Kidney tubule cell (primary cell): ENCODE data around the gene PIGU.
"Not testable (repeated sequence)": the region's sequence is repeated elsewhere in the genome, so short reads cannot be mapped to it uniquely, and the experiment has no call there.

Experiments
- DNase-seq: peaks from one replicate; pipeline ENCODE4 v3.0.0-alpha.2; 2018; ENCODE audit warnings: low spot score

Gene PIGU

GRCh38 chr20:34532756-34533155 lies 144.1 kb downstream of the PIGU start:
- no peak for DNase-seq

GRCh38 chr20:34532320-34532719 lies 144.6 kb downstream of the PIGU start:
- DNase-seq, result no peak

GRCh38 chr20:34531608-34532265 lies 145.2 kb downstream of the PIGU start:
- no peak for DNase-seq

- DNase-seq, result no peak
Measured at GRCh38 chr20:34530342-34530741, 146.6 kb downstream of the PIGU start.

GRCh38 chr20:34529742-34530141 lies 147.2 kb downstream of the PIGU start:
- no peak for DNase-seq

GRCh38 chr20:34528921-34529297 lies 148.0 kb downstream of the PIGU start:
- peak; percentile 23 for DNase-seq

- no peak for DNase-seq
Measured at GRCh38 chr20:34527016-34527415, 149.9 kb downstream of the PIGU start.

GRCh38 chr20:34526466-34526865 lies 150.4 kb downstream of the PIGU start:
- DNase-seq, result peak; percentile 37

GRCh38 chr20:34525709-34526416 lies 151.0 kb downstream of the PIGU start:
- peak; percentile 99 for DNase-seq

GRCh38 chr20:34525342-34525708 lies 151.6 kb downstream of the PIGU start:
- DNase-seq, result no peak

GRCh38 chr20:34524426-34524825 lies 152.5 kb downstream of the PIGU start:
- no peak for DNase-seq

GRCh38 chr20:34522969-34523871 lies 153.7 kb downstream of the PIGU start:
- peak; percentile 79 for DNase-seq

GRCh38 chr20:34519841-34520240 lies 157.1 kb downstream of the PIGU start:
- not testable (repeated sequence) for DNase-seq

GRCh38 chr20:34518863-34519262 lies 158.0 kb downstream of the PIGU start:
- not testable (repeated sequence) for DNase-seq

- DNase-seq, result no peak
Measured at GRCh38 chr20:34517114-34517505, 159.8 kb downstream of the PIGU start.

- DNase-seq, result peak; percentile 96
Measured at GRCh38 chr20:34516247-34517113, 160.4 kb downstream of the PIGU start, which contains the start of gene DYNLRB1. TSS of gene DYNLRB1 (plus strand) at chr20:34516422. CDS start at chr20:34516459, 37 bp downstream.

GRCh38 chr20:34515484-34516246 lies 161.2 kb downstream of the PIGU start:
- DNase-seq, result peak; percentile 72

- no peak for DNase-seq
Measured at GRCh38 chr20:34514897-34515483, 161.9 kb downstream of the PIGU start.

- DNase-seq, result not testable (repeated sequence)
Measured at GRCh38 chr20:34514034-34514433, 162.9 kb downstream of the PIGU start.

GRCh38 chr20:34512955-34513419 lies 163.9 kb downstream of the PIGU start:
- peak; percentile 49 for DNase-seq
